Liver (tissue), 9 donors: ENCODE results near the gene UBAP2. TPM values are rescaled to one million over a fixed set of nuclear protein-coding genes. Genes with fewer than 3 reads are reported as not detected.

Experiments used
- DNase-seq: peaks from one replicate; pipeline ENCODE4 v3.0.0-alpha.2; 2017; ENCODE audit warnings: low spot score
- H3K27ac ChIP-seq, 2 donors: one replicate each; pipeline ENCODE4 v1.7.0; 2013; ENCODE audit warnings: inconsistent platforms in 2 of 2, low read length in 2 of 2, control low read depth in 1 of 2, low read depth in 1 of 2, mild to moderate bottlenecking in 1 of 2
- H3K27me3 ChIP-seq, 4 donors: one replicate each; pipeline versions ENCODE4 v1.6.1 to v1.7.0; 2013; ENCODE audit warnings: low read length in 3 of 4, inconsistent platforms in 1 of 4, mild to moderate bottlenecking in 1 of 4, moderate library complexity in 1 of 4; ENCODE audit not compliant: control insufficient read depth in 4 of 4, insufficient read depth in 4 of 4
- H3K36me3 ChIP-seq, 4 donors: one replicate each; pipeline versions ENCODE4 v1.6.1 to v1.7.0; 2013; ENCODE audit warnings: low read length in 3 of 4, mild to moderate bottlenecking in 3 of 4, low read depth in 1 of 4, moderate library complexity in 1 of 4; ENCODE audit not compliant: control insufficient read depth in 4 of 4, insufficient read depth in 3 of 4
- H3K4me1 ChIP-seq, 4 donors: one replicate each; pipeline versions ENCODE4 v1.6.1 to v1.7.0; 2013; ENCODE audit warnings: low read length in 3 of 4, mild to moderate bottlenecking in 3 of 4, moderate library complexity in 1 of 4; ENCODE audit not compliant: control insufficient read depth in 4 of 4, insufficient read depth in 4 of 4
- H3K4me3 ChIP-seq, 3 donors: one replicate each; pipeline versions ENCODE4 v1.6.1 to v1.7.0; 2013; ENCODE audit warnings: low read length in 3 of 3, control low read depth in 1 of 3, low read depth in 1 of 3, mild to moderate bottlenecking in 1 of 3
- H3K9ac ChIP-seq, 2 donors: one replicate each; pipeline ENCODE4 v1.7.0; 2013; ENCODE audit warnings: low read length in 2 of 2, mild to moderate bottlenecking in 2 of 2, moderate library complexity in 2 of 2, control low read depth in 1 of 2, low read depth in 1 of 2
- H3K9me3 ChIP-seq, 4 donors: one replicate each; pipeline versions ENCODE4 v1.6.1 to v1.7.0; 2013; ENCODE audit warnings: low read length in 3 of 4; ENCODE audit not compliant: control insufficient read depth in 4 of 4
- EGR1 ChIP-seq, 2 donors: IDR thresholded peaks; 2 replicates each; pipeline ENCODE4 v1.6.1; 2016 to 2018; ENCODE audit warnings: antibody characterized with exemption in 2 of 2, low read depth in 2 of 2
- FOXA1 ChIP-seq: IDR thresholded peaks from 2 replicates; pipeline ENCODE4 v1.6.1; 2016; ENCODE audit warnings: antibody characterized with exemption
- GABPA ChIP-seq, 2 donors: IDR thresholded peaks in 1 of 2; conservative IDR thresholded peaks in 1 of 2; 2 replicates each; pipeline ENCODE4 v1.6.1; 2016; ENCODE audit warnings: antibody characterized with exemption in 2 of 2, mild to moderate bottlenecking in 1 of 2, moderate library complexity in 1 of 2
- HNF4A ChIP-seq, 2 donors: conservative IDR thresholded peaks; 2 replicates each; pipeline ENCODE4 v1.6.1; 2016; ENCODE audit warnings: antibody characterized with exemption in 2 of 2, mild to moderate bottlenecking in 2 of 2
- HNF4G ChIP-seq: IDR thresholded peaks from 2 replicates; pipeline ENCODE4 v1.6.1; 2016; ENCODE audit warnings: antibody characterized with exemption
- JUND ChIP-seq, 2 donors: IDR thresholded peaks; 2 replicates each; pipeline ENCODE4 v1.6.1; 2016; ENCODE audit warnings: antibody characterized with exemption in 2 of 2
- NR2F2 ChIP-seq: IDR thresholded peaks from 2 replicates; pipeline ENCODE4 v1.6.1; 2016; ENCODE audit warnings: antibody characterized with exemption
- RAD21 ChIP-seq, 2 donors: IDR thresholded peaks; 2 replicates each; pipeline ENCODE4 v1.6.1; 2016; ENCODE audit warnings: antibody characterized with exemption in 2 of 2, mild to moderate bottlenecking in 2 of 2
- REST ChIP-seq: IDR thresholded peaks from 2 replicates; pipeline ENCODE4 v1.6.1; 2016; ENCODE audit warnings: antibody characterized with exemption, mild to moderate bottlenecking
- RXRA ChIP-seq, 2 donors: IDR thresholded peaks; 2 replicates each; pipeline ENCODE4 v1.6.1; 2017 to 2018; ENCODE audit warnings: antibody characterized with exemption in 2 of 2, mild to moderate bottlenecking in 1 of 2
- SP1 ChIP-seq: IDR thresholded peaks from 2 replicates; pipeline ENCODE4 v1.6.1; 2018; ENCODE audit warnings: antibody characterized with exemption, mild to moderate bottlenecking
- TAF1 ChIP-seq: conservative IDR thresholded peaks from 2 replicates; pipeline ENCODE4 v1.6.1; 2016; ENCODE audit warnings: antibody characterized with exemption, mild to moderate bottlenecking
- YY1 ChIP-seq: IDR thresholded peaks from 2 replicates; pipeline ENCODE4 v1.6.1; 2016; ENCODE audit warnings: antibody characterized with exemption, mild to moderate bottlenecking
- WGBS: extraction: QIAGEN DNeasy Blood & Tissue Kit; methylation state at CpG from one replicate; pipeline ENCODE4 v1.1.7; 2013; 5-methylcytosine and 5-hydroxymethylcytosine counted together
- polyA plus RNA-seq, 2 donors: library from polyadenylated mRNA; stranded (reverse) in 1 of 2; unstranded in 1 of 2; fragments of 200-250 nt in 1 of 2; fragments of >200 nt in 1 of 2; fragmentation: Nextera tagmentation in 1 of 2; extraction: Ambion mirVana in 1 of 2; gene quantifications; one replicate each; pipeline versions ENCODE4 v1.2.1 to v1.2.3, GENCODE V29; 2013 to 2015
- total RNA-seq, 2 donors: library from RNA; depleted of rRNA; stranded (reverse); fragments of >200 nt; gene quantifications; one replicate each; pipeline ENCODE4 v1.2.3, GENCODE V29; 2014
- TF ChIP-seq, protein P1 (sequence below): IDR thresholded peaks from 2 replicates; pipeline ENCODE4 v1.6.1; 2016; ENCODE audit warnings: antibody characterized with exemption
- TF ChIP-seq, protein P2 (sequence below): IDR thresholded peaks from 2 replicates; pipeline ENCODE4 v1.6.1; 2016; ENCODE audit warnings: antibody characterized with exemption
- TF ChIP-seq, protein P3 (sequence below): IDR thresholded peaks from 2 replicates; pipeline ENCODE4 v1.6.1; 2016; ENCODE audit warnings: antibody characterized with exemption
- TF ChIP-seq, protein P4 (sequence below): fragments of 150-350 bp; IDR thresholded peaks from 2 replicates; pipeline ENCODE4 v1.5.1; 2017; ENCODE audit warnings: improper control_type of control experiment, low read depth, low read length; ENCODE audit not compliant: missing input control
- donor health status: healthy.
- donor health status: healthy.
- donor health status: healthy.
- donor health status: healthy.
- donor health status: healthy.

Gene UBAP2
- total and polyA plus RNA-seq, 4 donors = 5.4 to 12.6 (median 8.3) TPM

DNA sequence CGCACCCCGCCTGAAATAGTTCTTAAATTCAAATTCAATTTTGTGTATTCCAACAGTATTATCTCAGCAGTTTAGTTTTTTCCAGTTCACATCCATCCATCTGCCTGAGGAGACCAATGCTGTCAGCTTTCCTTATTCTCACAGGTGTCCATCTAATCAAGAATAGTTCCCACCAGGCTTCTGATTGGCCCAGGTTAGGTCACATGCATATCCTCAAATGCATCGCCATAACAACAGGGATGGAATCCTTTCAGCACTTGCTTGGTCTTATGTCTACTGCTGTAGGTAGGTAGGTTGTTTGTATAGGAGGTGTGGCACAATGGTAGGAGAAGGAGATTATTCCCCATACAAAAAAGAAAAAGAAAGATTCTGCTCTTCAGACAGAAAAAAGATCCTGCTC lies 140.6 kb downstream of the UBAP2 start:
- no peak for DNase-seq
- Histone ChIP-seq H3K27me3 (no peaks in the 10 kb centered on the region), H3K27ac (no peak overlapping the region), H3K9ac (no peak overlapping the region), H3K36me3 (peaks cover 0 to 11% (median 5%) of the 10 kb centered on the region in 4 donors), H3K4me3 (no peak overlapping the region), H3K4me1 (no peaks in the 10 kb centered on the region), H3K9me3 (no peaks in the 10 kb centered on the region)
- TF ChIP-seq NR2F2 = no peak
- no peak for TF ChIP-seq HNF4G
- TF ChIP-seq RAD21 (IDR thresholded peaks at IDR 0.05) = no peak
- TF ChIP-seq TAF1 = no peak
- TF ChIP-seq GABPA (IDR thresholded peaks at IDR 0.05 in 1 of 2, conservative IDR thresholded peaks at IDR 0.05 in 1 of 2) = no peak
- TF ChIP-seq, protein P1, sequence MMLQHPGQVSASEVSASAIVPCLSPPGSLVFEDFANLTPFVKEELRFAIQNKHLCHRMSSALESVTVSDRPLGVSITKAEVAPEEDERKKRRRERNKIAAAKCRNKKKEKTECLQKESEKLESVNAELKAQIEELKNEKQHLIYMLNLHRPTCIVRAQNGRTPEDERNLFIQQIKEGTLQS = no peak
- no peak for TF ChIP-seq REST
- TF ChIP-seq RXRA (IDR thresholded peaks at IDR 0.05) = no peak
- TF ChIP-seq HNF4A (conservative IDR thresholded peaks at IDR 0.05) = no peak
- TF ChIP-seq JUND (IDR thresholded peaks at IDR 0.05) = no peak
- TF ChIP-seq, protein P2, sequence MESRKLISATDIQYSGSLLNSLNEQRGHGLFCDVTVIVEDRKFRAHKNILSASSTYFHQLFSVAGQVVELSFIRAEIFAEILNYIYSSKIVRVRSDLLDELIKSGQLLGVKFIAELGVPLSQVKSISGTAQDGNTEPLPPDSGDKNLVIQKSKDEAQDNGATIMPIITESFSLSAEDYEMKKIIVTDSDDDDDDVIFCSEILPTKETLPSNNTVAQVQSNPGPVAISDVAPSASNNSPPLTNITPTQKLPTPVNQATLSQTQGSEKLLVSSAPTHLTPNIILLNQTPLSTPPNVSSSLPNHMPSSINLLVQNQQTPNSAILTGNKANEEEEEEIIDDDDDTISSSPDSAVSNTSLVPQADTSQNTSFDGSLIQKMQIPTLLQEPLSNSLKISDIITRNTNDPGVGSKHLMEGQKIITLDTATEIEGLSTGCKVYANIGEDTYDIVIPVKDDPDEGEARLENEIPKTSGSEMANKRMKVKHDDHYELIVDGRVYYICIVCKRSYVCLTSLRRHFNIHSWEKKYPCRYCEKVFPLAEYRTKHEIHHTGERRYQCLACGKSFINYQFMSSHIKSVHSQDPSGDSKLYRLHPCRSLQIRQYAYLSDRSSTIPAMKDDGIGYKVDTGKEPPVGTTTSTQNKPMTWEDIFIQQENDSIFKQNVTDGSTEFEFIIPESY = no peak
- WGBS = 97% methylated on average over 3 of the region's 3 CpGs

GRCh38 chr9:33907347-33907746 lies 141.3 kb downstream of the UBAP2 start:
- no peak overlapping the region for H3K4me3 ChIP-seq
- H3K9me3 ChIP-seq = no peaks in the 10 kb centered on the region
- 91% methylated on average over 4 of the region's 4 CpGs for WGBS
- TF ChIP-seq JUND (IDR thresholded peaks at IDR 0.05) = no peak
- TF ChIP-seq YY1 = no peak
- no peak for TF ChIP-seq EGR1 (IDR thresholded peaks at IDR 0.05; ENCODE audit: low read depth in 2 of 2)
- TF ChIP-seq SP1 = no peak
- no peak for TF ChIP-seq TAF1
- TF ChIP-seq, protein P1 = no peak
- TF ChIP-seq, protein P3, sequence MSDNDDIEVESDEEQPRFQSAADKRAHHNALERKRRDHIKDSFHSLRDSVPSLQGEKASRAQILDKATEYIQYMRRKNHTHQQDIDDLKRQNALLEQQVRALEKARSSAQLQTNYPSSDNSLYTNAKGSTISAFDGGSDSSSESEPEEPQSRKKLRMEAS = no peak
- TF ChIP-seq GABPA (IDR thresholded peaks at IDR 0.05 in 1 of 2, conservative IDR thresholded peaks at IDR 0.05 in 1 of 2) = no peak
- no peak for TF ChIP-seq RAD21 (IDR thresholded peaks at IDR 0.05)
- TF ChIP-seq FOXA1 = no peak
- TF ChIP-seq RXRA (IDR thresholded peaks at IDR 0.05) = no peak
- TF ChIP-seq, protein P4, sequence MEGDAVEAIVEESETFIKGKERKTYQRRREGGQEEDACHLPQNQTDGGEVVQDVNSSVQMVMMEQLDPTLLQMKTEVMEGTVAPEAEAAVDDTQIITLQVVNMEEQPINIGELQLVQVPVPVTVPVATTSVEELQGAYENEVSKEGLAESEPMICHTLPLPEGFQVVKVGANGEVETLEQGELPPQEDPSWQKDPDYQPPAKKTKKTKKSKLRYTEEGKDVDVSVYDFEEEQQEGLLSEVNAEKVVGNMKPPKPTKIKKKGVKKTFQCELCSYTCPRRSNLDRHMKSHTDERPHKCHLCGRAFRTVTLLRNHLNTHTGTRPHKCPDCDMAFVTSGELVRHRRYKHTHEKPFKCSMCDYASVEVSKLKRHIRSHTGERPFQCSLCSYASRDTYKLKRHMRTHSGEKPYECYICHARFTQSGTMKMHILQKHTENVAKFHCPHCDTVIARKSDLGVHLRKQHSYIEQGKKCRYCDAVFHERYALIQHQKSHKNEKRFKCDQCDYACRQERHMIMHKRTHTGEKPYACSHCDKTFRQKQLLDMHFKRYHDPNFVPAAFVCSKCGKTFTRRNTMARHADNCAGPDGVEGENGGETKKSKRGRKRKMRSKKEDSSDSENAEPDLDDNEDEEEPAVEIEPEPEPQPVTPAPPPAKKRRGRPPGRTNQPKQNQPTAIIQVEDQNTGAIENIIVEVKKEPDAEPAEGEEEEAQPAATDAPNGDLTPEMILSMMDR = no peak
- TF ChIP-seq, protein P2 = no peak
- TF ChIP-seq HNF4G = no peak
- no peak for TF ChIP-seq HNF4A (conservative IDR thresholded peaks at IDR 0.05)
- peaks cover 0 to 8% (median 3%) of the 10 kb centered on the region in 4 donors for H3K36me3 ChIP-seq
- DNase-seq = no peak
- no peak overlapping the region for H3K9ac ChIP-seq
- no peaks in the 10 kb centered on the region for H3K4me1 ChIP-seq
- no peaks in the 10 kb centered on the region for H3K27me3 ChIP-seq
- H3K27ac ChIP-seq = no peak overlapping the region
